ENCODE measurements around the gene SPTBN4. TPM values are rescaled to one million over a fixed set of nuclear protein-coding genes. Genes with fewer than 3 reads are reported as not detected.
"Not testable (repeated sequence)": the region's sequence is repeated elsewhere in the genome, so short reads cannot be mapped to it uniquely, and the experiment has no call there.

The SPTBN4 gene
- total RNA-seq, 2 experiments from 2014 or later = 0.47 TPM; not detected in 1

DNA sequence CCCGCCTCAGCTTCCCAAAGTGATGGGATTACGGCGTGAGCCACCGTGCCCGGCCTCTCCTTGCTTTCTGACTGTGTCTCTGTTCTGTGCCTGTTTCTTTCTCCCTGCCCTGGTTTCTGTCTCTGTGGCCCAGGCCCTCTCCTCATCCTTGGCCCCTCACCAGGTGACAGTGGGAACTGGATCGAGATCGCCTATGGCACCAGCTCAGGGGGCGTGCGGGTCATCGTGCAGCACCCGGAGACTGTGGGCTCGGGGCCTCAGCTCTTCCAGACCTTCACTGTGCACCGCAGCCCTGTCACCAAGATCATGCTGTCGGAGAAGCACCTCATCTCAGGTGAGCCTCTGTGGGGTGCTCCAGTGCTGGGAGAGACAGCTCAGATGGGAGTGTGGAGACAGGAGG lies 119.8 kb downstream of the SPTBN4 start:
- ChIA-PET CTCF (no interaction called here), POLR2A (no interaction called here)
- H3K4me1 Mint-ChIP-seq (ENCODE audit: low read depth) = peaks cover 6% of the 10 kb centered on the region
- H3K9me3 Mint-ChIP-seq (ENCODE audit: insufficient read depth) = no peaks in the 10 kb centered on the region
- H3K4me3 Mint-ChIP-seq = no peak overlapping the region
- no peak for ATAC-seq
- no peak overlapping the region for H3K27ac Mint-ChIP-seq
- H3K27me3 Mint-ChIP-seq (ENCODE audit: low read depth) = no peaks in the 10 kb centered on the region
- no peak for DNase-seq
- peaks cover 39% of the 10 kb centered on the region for H3K36me3 Mint-ChIP-seq (ENCODE audit: low read depth)

DNA sequence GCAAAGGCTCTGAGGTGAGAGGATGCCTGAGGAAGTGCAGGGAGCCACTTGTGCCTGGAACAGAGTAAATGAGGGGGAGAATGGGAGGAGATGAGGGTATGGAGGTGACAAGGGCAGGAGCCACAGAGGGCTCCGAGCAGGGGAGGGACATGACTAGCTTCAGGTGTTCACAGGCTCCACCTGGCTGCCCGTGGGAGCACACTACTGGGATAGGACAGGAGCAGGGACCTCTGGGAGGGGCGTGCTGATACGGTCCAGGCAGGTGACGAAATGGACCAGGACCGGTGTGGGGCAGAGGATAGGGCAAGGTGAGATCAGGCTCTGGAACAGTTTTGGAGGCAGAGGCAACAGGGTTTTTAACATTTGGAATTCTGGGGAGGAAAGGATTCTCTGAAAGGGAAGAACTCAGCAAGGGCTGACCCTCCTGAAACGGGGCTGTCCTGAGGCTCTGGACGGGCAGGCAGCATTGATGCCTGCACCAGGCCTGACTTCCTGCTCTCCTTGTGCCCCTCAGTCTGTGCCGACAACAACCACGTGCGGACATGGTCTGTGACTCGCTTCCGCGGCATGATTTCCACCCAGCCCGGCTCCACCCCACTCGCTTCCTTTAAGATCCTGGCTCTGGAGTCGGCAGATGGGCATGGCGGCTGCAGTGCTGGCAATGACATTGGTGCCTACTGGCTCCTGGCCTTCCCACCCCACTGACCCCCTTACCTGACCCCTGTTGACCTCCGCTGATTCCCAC lies 121.5 kb downstream of the SPTBN4 start:
- POLR2A ChIA-PET = interaction anchor here (1.5 kb wide), 1 partner anchor 10 kb away, joined by 3 read pairs; no protein-coding TSS in a partner anchor
- DNase-seq = no peak
- Mint-ChIP-seq H3K27ac (no peak overlapping the region), H3K27me3 (ENCODE audit: low read depth) (no peaks in the 10 kb centered on the region), H3K4me1 (ENCODE audit: low read depth) (peaks cover 6% of the 10 kb centered on the region), H3K4me3 (no peak overlapping the region), H3K36me3 (ENCODE audit: low read depth) (peaks cover 31% of the 10 kb centered on the region), H3K9me3 (ENCODE audit: insufficient read depth) (no peaks in the 10 kb centered on the region)
- no peak for ATAC-seq
- CTCF ChIA-PET = no interaction called here

DNA sequence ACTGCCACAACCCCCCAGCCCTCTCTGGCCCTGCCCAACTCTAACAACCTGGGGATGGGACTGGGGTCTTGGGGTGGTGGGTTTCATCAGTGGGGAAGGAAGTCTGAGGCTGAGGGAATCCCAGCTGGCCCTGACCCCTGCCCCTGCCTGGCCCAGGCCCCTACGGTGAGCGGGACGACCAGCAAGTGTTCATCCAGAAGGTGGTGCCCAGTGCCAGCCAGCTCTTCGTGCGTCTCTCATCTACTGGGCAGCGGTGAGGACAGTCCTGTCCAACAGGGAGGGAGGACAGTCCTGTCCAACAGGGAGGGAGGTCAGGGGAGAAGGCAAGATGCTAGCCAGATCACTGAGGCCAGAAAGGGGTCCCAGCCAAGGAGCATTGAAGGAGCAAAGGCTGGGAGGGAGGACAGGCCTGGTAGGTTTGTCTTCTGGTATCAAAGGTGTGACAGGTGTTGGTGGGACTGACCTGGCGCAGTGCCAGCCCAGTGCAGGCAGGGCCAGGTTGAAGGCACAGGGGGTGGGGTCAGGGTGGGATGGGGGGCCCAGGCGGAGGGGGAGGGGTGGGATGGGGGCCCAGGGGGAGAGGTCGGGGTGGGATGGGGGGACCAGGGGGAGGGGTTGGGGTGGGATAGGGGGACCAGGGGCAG lies 122.2 kb downstream of the SPTBN4 start:
- no peak overlapping the region for H3K27ac Mint-ChIP-seq
- DNase-seq = no peak
- H3K9me3 Mint-ChIP-seq (ENCODE audit: insufficient read depth) = no peaks in the 10 kb centered on the region
- CTCF ChIA-PET = no interaction called here
- no peak for ATAC-seq
- no peak overlapping the region for H3K4me3 Mint-ChIP-seq
- peaks cover 8% of the 10 kb centered on the region for H3K4me1 Mint-ChIP-seq (ENCODE audit: low read depth)
- H3K27me3 Mint-ChIP-seq (ENCODE audit: low read depth) = no peaks in the 10 kb centered on the region
- POLR2A ChIA-PET = interaction anchor here (1.5 kb wide), 1 partner anchor 10 kb away, joined by 3 read pairs; no protein-coding TSS in a partner anchor
- peaks cover 25% of the 10 kb centered on the region for H3K36me3 Mint-ChIP-seq (ENCODE audit: low read depth)

DNA sequence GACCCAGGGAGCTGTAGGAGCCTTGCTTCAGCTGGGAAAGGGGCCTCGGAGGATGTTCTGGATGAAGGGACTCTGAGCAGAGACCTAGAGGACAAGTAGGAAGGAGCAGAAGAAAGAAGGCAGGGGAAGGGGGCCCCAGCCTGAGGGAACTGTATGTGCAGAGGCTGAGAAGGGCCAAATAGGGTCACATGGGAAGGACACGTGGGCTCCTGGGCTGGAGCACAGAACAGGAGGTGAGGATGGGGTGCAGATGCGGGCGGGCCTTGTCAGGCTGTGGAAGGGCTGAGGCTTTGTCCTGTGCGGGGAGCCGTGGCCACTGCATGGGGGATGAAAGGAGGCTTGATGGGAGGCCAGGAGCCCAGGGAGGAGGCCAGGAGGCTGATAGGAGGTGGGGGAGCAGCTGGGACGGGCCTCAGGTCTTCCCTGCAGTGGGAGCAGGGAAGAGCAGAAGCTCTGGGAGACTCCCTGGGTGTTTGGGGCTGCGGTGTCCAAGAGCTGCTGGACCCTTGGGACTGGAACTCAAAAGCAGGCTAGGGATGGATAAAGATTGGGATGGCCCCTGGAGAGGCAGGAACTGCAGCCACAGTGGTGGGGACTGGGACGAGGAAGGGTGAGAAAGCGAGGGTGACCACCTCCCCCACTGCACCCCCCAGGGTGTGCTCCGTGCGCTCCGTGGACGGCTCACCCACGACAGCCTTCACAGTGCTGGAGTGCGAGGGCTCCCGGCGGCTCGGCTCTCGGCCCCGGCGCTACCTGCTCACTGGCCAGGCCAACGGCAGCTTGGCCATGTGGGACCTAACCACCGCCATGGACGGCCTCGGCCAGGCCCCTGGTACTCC lies 123.0 kb downstream of the SPTBN4 start:
- ChIA-PET CTCF (interaction anchor here (1.8 kb wide), 1 partner anchor 45 kb away, joined by 5 read pairs; no protein-coding TSS in a partner anchor), POLR2A (interaction anchor here (0.6 to 1.5 kb wide), 3 partner anchors 11 to 146 kb away, joined by 3 read pairs; partner anchors contain the start of gene LTBP4)
- H3K27me3 Mint-ChIP-seq (ENCODE audit: low read depth) = peaks cover 2% of the 10 kb centered on the region
- peaks cover 23% of the 10 kb centered on the region for H3K36me3 Mint-ChIP-seq (ENCODE audit: low read depth)
- H3K9me3 Mint-ChIP-seq (ENCODE audit: insufficient read depth) = no peaks in the 10 kb centered on the region
- H3K4me3 Mint-ChIP-seq = no peak overlapping the region
- no peak overlapping the region for H3K27ac Mint-ChIP-seq
- H3K4me1 Mint-ChIP-seq (ENCODE audit: low read depth) = peaks cover 16% of the 10 kb centered on the region
- ATAC-seq (no peak), DNase-seq (no peak)

DNA sequence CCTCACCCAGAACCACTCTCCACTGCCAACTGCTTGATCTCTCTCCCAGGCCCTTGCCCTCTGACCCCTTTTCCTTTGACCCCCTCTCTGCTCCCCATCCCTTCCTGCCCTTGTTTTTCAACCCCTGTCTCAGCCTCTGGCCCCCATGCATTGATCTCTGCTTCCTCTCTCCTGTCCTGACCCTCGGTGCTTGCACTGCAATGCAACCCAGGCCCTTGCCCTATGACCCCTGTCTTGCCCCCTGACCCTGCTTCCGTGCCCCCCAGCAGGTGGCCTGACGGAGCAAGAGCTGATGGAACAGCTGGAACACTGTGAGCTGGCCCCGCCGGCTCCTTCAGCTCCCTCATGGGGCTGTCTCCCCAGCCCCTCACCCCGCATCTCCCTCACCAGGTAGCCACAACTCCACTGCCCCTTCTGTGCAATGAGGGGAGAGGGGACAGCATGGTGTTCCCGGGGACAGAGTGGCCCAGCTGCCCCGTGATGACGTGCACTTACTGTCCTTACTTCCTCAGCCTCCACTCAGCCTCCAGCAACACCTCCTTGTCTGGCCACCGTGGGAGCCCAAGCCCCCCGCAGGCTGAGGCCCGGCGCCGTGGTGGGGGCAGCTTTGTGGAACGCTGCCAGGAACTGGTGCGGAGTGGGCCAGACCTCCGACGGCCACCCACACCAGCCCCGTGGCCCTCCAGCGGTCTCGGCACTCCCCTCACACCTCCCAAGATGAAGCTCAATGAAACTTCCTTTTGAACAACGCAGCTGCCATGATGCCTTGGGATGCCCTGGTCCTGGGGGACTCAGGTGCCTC lies 123.9 kb downstream of the SPTBN4 start:
- Mint-ChIP-seq H3K4me3 (no peak overlapping the region), H3K27ac (no peak overlapping the region), H3K27me3 (ENCODE audit: low read depth) (peaks cover 2% of the 10 kb centered on the region), H3K4me1 (ENCODE audit: low read depth) (peaks cover 19% of the 10 kb centered on the region), H3K36me3 (ENCODE audit: low read depth) (peaks cover 21% of the 10 kb centered on the region), H3K9me3 (ENCODE audit: insufficient read depth) (no peaks in the 10 kb centered on the region)
- ATAC-seq = no peak
- DNase-seq = no peak
- CTCF ChIA-PET = interaction anchor here (0.9 to 1.8 kb wide), 3 partner anchors 20 to 126 kb away, joined by 3 to 5 read pairs (median 5); no protein-coding TSS in a partner anchor
- POLR2A ChIA-PET = interaction anchor here (0.6 to 0.8 kb wide), 2 partner anchors 10 to 147 kb away, joined by 3 read pairs; partner anchors contain the start of gene LTBP4

DNA sequence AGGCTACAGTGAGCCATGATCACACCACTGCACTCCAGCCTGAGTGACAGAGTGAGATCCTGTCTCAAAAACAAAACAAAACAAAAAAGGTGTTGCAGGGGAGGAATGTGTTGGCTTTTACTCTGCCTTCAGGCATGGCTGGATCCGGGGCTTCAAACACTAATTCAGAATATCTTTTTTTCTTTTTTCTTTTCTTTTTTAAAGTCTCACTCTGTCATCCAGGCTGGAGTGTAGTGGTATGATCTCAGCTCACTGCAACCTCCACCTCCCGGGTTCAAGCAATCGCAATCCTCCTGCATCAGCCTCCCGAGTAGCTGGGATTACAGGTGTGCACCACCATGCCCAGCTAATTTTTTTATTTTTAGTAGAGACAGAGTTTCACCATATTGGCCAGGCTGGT lies 124.9 kb downstream of the SPTBN4 start:
- H3K9me3 Mint-ChIP-seq (ENCODE audit: insufficient read depth); ATAC-seq; DNase-seq; H3K27ac Mint-ChIP-seq; H3K27me3 Mint-ChIP-seq (ENCODE audit: low read depth); H3K4me3 Mint-ChIP-seq; POLR2A ChIA-PET: not testable (repeated sequence)
- CTCF ChIA-PET = interaction anchor here (0.9 to 1.8 kb wide), 3 partner anchors 21 to 127 kb away, joined by 3 to 5 read pairs (median 5); no protein-coding TSS in a partner anchor
- Mint-ChIP-seq H3K36me3 (ENCODE audit: low read depth) (peaks cover 13% of the 10 kb centered on the region), H3K4me1 (ENCODE audit: low read depth) (peaks cover 15% of the 10 kb centered on the region)

DNA sequence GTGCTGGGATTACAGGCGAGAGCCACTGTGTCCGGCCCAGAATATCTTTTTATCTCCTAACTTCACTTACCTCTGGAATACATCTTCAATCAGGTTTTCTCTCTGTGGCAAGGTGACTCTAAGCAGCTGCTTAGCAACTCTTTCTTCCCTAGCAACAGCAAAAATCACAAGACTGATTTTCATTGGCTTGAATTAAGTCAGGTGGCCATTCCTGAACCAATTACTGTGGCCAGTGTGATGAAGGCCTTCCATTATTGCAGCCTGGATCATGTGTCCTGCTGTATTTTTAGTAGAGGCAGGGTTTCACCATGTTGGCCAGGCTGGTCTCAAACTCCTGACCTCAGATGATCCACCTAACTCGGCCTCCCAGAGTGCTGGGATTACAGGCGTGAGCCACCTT lies 125.4 kb downstream of the SPTBN4 start:
- Mint-ChIP-seq H3K27ac (peak overlapping the region; percentile 10), H3K36me3 (ENCODE audit: low read depth) (peaks cover 9% of the 10 kb centered on the region), H3K27me3 (ENCODE audit: low read depth) (peaks cover 6% of the 10 kb centered on the region), H3K4me3 (no peak overlapping the region), H3K9me3 (ENCODE audit: insufficient read depth) (no peaks in the 10 kb centered on the region), H3K4me1 (ENCODE audit: low read depth) (peaks cover 15% of the 10 kb centered on the region)
- POLR2A ChIA-PET = no interaction called here
- ATAC-seq (peak; percentile 62), DNase-seq (no peak)
- CTCF ChIA-PET = no interaction called here

DNA sequence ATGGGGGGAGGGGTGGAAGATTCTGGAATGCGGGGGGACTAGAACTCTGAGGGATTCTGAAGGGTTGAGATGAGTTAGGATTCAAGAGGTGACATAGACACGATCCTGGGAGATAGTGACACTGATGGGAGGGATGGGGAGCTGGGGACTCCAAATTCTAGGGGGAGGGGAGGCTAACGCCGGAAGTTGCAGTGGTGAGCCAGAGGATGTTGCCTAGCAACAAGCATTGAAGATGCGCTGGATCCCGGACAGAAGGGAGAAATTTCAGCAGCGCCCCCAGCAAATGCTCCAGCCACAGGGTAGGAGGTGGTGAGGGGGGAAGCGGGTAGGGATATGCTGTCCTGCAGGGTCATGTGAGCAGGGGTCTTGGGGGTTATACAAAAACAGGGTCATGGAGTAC lies 127.5 kb downstream of the SPTBN4 start:
- Mint-ChIP-seq H3K4me3 (no peak overlapping the region), H3K4me1 (ENCODE audit: low read depth) (peaks cover 31% of the 10 kb centered on the region), H3K36me3 (ENCODE audit: low read depth) (peaks cover 2% of the 10 kb centered on the region), H3K9me3 (ENCODE audit: insufficient read depth) (no peaks in the 10 kb centered on the region), H3K27ac (no peak overlapping the region), H3K27me3 (ENCODE audit: low read depth) (peaks cover 21% of the 10 kb centered on the region)
- CTCF ChIA-PET = interaction anchor here (0.9 to 1.5 kb wide), 7 partner anchors 11 to 289 kb away, joined by 3 to 5 read pairs (median 3); no protein-coding TSS in a partner anchor
- DNase-seq (no peak), ATAC-seq (no peak)
- POLR2A ChIA-PET = interaction anchor here (0.8 to 1.2 kb wide), 2 partner anchors 16 to 162 kb away, joined by 3 to 7 read pairs; no protein-coding TSS in a partner anchor

DNA sequence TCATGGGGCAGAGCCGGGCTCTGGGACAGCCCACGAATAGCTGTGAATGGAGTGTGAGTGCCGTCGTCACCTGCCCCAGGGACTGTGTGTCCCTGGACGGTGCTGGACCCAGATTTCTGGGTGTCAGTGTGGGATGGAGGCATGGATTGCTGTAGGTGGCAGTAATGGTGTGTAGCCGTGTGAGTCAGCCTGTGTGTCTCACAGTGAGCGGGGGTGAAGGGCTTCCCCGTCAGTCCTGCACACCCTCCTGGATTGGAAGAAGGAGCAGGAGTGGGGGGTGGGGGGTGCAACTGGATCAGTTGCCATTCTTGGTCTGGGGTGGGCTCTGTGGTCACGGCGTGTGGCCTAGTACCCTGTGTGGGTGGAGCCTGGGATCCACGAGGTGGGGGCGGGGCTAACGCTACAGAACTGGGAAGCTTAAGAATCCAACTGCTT lies 127.9 kb downstream of the SPTBN4 start:
- peak; percentile 17 for ATAC-seq
- Mint-ChIP-seq H3K27me3 (ENCODE audit: low read depth) (peaks cover 25% of the 10 kb centered on the region), H3K4me1 (ENCODE audit: low read depth) (peaks cover 35% of the 10 kb centered on the region), H3K4me3 (no peak overlapping the region), H3K9me3 (ENCODE audit: insufficient read depth) (no peaks in the 10 kb centered on the region), H3K36me3 (ENCODE audit: low read depth) (peaks cover 2% of the 10 kb centered on the region), H3K27ac (no peak overlapping the region)
- POLR2A ChIA-PET = interaction anchor here (0.8 to 1.2 kb wide), 2 partner anchors 15 to 162 kb away, joined by 3 to 7 read pairs; no protein-coding TSS in a partner anchor
- CTCF ChIA-PET = interaction anchor here (1.1 to 1.5 kb wide), 7 partner anchors 9 to 289 kb away, joined by 3 to 5 read pairs (median 3); no protein-coding TSS in a partner anchor
- DNase-seq = no peak

DNA sequence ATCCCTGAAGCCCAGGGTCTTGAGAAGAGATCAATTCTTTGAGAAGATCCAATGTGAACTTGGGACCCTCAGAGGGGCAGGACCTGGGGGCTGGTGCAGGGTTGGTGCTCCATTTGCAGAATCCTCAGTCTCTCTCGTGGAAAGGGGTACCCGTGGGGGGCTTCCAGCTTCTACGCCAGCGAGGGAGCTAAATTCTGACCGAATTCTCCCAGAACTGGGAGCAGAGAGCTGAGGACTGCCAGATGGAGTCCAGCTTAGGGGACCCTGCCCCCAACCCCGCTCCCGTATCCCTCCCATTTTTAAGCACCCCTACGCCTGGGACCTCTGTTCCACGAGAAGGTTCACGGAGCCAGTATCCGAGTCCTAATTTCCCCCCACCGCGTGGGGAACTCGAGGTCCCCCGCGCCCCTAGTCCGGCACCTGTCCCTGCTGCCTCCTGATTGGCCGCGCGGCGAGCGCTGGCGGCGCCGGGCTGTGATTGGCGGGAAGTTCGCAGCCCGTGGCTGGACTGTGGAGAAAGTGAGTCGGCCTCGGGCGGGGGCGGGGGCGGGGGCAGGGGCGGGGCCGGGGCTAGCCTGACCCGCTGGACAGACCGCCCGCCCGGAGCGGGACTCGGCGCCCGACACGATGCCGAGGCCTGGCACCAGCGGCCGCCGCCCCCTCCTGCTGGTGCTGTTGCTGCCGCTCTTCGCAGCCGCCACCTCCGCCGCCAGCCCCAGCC lies 130.0 kb downstream of the SPTBN4 start:
- no peaks in the 10 kb centered on the region for H3K9me3 Mint-ChIP-seq (ENCODE audit: insufficient read depth)
- no peak for DNase-seq
- ATAC-seq = peak; percentile 7
- H3K4me3 Mint-ChIP-seq = no peak overlapping the region
- ChIA-PET POLR2A (no interaction called here), CTCF (interaction anchor here (1.0 to 2.6 kb wide), 3 partner anchors 38 to 67 kb away, joined by 3 to 9 read pairs (median 3); no protein-coding TSS in a partner anchor)
- peaks cover 38% of the 10 kb centered on the region for H3K27me3 Mint-ChIP-seq (ENCODE audit: low read depth)
- H3K36me3 Mint-ChIP-seq (ENCODE audit: low read depth) = peaks cover 2% of the 10 kb centered on the region
- peaks cover 46% of the 10 kb centered on the region for H3K4me1 Mint-ChIP-seq (ENCODE audit: low read depth)
- H3K27ac Mint-ChIP-seq = no peak overlapping the region
